Fibroblast of skin of right biceps (primary cell): ENCODE results near the gene TTC7B.

Experiments used
- DNase-seq: peaks from one replicate; pipeline ENCODE4 v3.0.0-alpha.2; 2013

Gene TTC7B

GRCh38 chr14:90519262-90519920 is 296.8 kb downstream of the TTC7B start:
- no peak for DNase-seq

GRCh38 chr14:90518941-90519256 is 297.3 kb downstream of the TTC7B start:
- DNase-seq = peak; percentile 26

GRCh38 chr14:90518069-90518940 is 297.9 kb downstream of the TTC7B start:
- DNase-seq = no peak

GRCh38 chr14:90517076-90517841 is 299.0 kb downstream of the TTC7B start:
- DNase-seq = no peak

- no peak for DNase-seq
Measured at GRCh38 chr14:90514566-90514965, 301.7 kb downstream of the TTC7B start.

GRCh38 chr14:90514015-90514398 is 302.2 kb downstream of the TTC7B start:
- DNase-seq = no peak

- DNase-seq = no peak
Measured at GRCh38 chr14:90513161-90514014, 302.8 kb downstream of the TTC7B start.

GRCh38 chr14:90512329-90512991 is 303.8 kb downstream of the TTC7B start:
- no peak for DNase-seq

GRCh38 chr14:90511795-90512328 is 304.4 kb downstream of the TTC7B start:
- DNase-seq = no peak

GRCh38 chr14:90511252-90511651 is 305.0 kb downstream of the TTC7B start:
- no peak for DNase-seq

GRCh38 chr14:90510159-90510558 is 306.1 kb downstream of the TTC7B start:
- no peak for DNase-seq

GRCh38 chr14:90509403-90509802 is 306.8 kb downstream of the TTC7B start:
- no peak for DNase-seq

GRCh38 chr14:90508536-90509254 is 307.5 kb downstream of the TTC7B start:
- no peak for DNase-seq

GRCh38 chr14:90508036-90508435 is 308.2 kb downstream of the TTC7B start:
- no peak for DNase-seq

- DNase-seq = no peak
Measured at GRCh38 chr14:90507428-90507827, 308.8 kb downstream of the TTC7B start.

GRCh38 chr14:90506748-90507147 is 309.5 kb downstream of the TTC7B start:
- DNase-seq = no peak

GRCh38 chr14:90505531-90505930 is 310.7 kb downstream of the TTC7B start:
- DNase-seq = no peak

GRCh38 chr14:90504643-90505042 is 311.6 kb downstream of the TTC7B start:
- DNase-seq = no peak

GRCh38 chr14:90503582-90503981 is 312.6 kb downstream of the TTC7B start:
- DNase-seq = no peak

- no peak for DNase-seq
Measured at GRCh38 chr14:90502760-90503159, 313.5 kb downstream of the TTC7B start.

GRCh38 chr14:90500665-90501370 is 315.4 kb downstream of the TTC7B start:
- no peak for DNase-seq
